Measurements from ENCODE around the gene DDAH1. TPM values are rescaled to one million over a fixed set of nuclear protein-coding genes. Genes with fewer than 3 reads are reported as not detected.

Gene DDAH1
- total and polyA plus RNA-seq, 2 experiments from 2014 or later = 29.4 to 41.7 TPM

GRCh38 chr1:85373378-85373708, 91.6 kb downstream of the DDAH1 start:
- H3K4me3 ChIP-seq = no peak overlapping the region

More at GRCh38 chr1:85373378-85373708, 91.6 kb downstream of the DDAH1 start:
- Mint-ChIP-seq H3K27me3 (ENCODE audit: insufficient read depth, low read depth, poor library complexity) (no peaks in the 10 kb centered on the region), H3K4me3 (no peak overlapping the region), H3K36me3 (ENCODE audit: low read depth) (no peaks in the 10 kb centered on the region), H3K27ac (no peak overlapping the region), H3K4me1 (peaks cover 20% of the 10 kb centered on the region), H3K9me3 (no peaks in the 10 kb centered on the region)
- no peak for ATAC-seq
- H3K4me2 ChIP-seq = no peak overlapping the region
- TF ChIP-seq EZH2 (IDR thresholded peaks at IDR 0.05; ENCODE audit: low read depth, unreplicated experiment) = no peak
- TF ChIP-seq ZNF331 (CRISPR knock-in tag; IDR thresholded peaks at IDR 0.05; ENCODE audit: low read depth) = no peak
- TF ChIP-seq ZNF114 (CRISPR knock-in tag; IDR thresholded peaks at IDR 0.05) = no peak
- TF ChIP-seq JUNB (IDR thresholded peaks at IDR 0.05; ENCODE audit: unreplicated experiment) = no peak
- TF ChIP-seq STAT1 (IDR thresholded peaks at IDR 0.05; ENCODE audit: unreplicated experiment) = no peak
- TF ChIP-seq REST (IDR thresholded peaks at IDR 0.05; ENCODE audit: unreplicated experiment) = no peak
- TF ChIP-seq ETS1 (IDR thresholded peaks at IDR 0.05) = no peak
- no peak for TF ChIP-seq NANOG (IDR thresholded peaks at IDR 0.05; ENCODE audit: borderline replicate concordance)
- TF ChIP-seq EZH2phosphoT487 (IDR thresholded peaks at IDR 0.05; ENCODE audit: unreplicated experiment) = no peak
- TF ChIP-seq POLR2AphosphoS5 (IDR thresholded peaks at IDR 0.05; ENCODE audit: low read depth) = no peak
- no peak for TF ChIP-seq CREB1 (CRISPR knock-in tag; IDR thresholded peaks at IDR 0.05; ENCODE audit: low read depth)
- TF ChIP-seq CTCF (conservative IDR thresholded peaks at IDR 0.05; ENCODE audit: low read depth in 2 of 2) = no peak
- no peak for TF ChIP-seq ZNF462 (CRISPR knock-in tag; IDR thresholded peaks at IDR 0.05)
- H2AFZ ChIP-seq = no peak overlapping the region
- peaks cover 4% of the 10 kb centered on the region; the same call in 1 of the 2 replicates for H3K79me2 ChIP-seq (replicated peaks; ENCODE audit: insufficient read depth)
- H3K27me3 ChIP-seq (ENCODE audit: insufficient read depth) = no peaks in the 10 kb centered on the region
- H3F3A ChIP-seq (replicated peaks; ENCODE audit: low read depth) = no peaks in the 10 kb centered on the region
- no peaks in the 10 kb centered on the region for H4K20me1 ChIP-seq (replicated peaks; ENCODE audit: insufficient read depth)
- no peak overlapping the region for H3K27ac ChIP-seq (ENCODE audit: low read depth)
- H3K36me3 ChIP-seq (ENCODE audit: insufficient read depth) = no peaks in the 10 kb centered on the region
- DNase-seq (ENCODE audit: low spot score) = no peak
- peaks cover 8% of the 10 kb centered on the region; the same call in 1 of the 2 replicates for H3K4me1 ChIP-seq (ENCODE audit: insufficient read depth)
- H3K9me2 ChIP-seq (ENCODE audit: insufficient read depth) = no peaks in the 10 kb centered on the region

Measured in GM23338 (cell line).